Prostate gland (tissue), 2 donors: ENCODE data around the gene DPH1. TPM values are rescaled to one million over a fixed set of nuclear protein-coding genes. Genes with fewer than 3 reads are reported as not detected.

ENCODE experiments used
- DNase-seq: peaks from one replicate; pipeline ENCODE4 v3.0.0-alpha.2; 2019; ENCODE audit warnings: low spot score
- H3K27ac ChIP-seq, 2 donors: fragments of 200-600 bp; sonication (generic); 2 replicates each; pipeline ENCODE4 v1.5.1; 2017 to 2019
- H3K27me3 ChIP-seq: fragments of 200-600 bp; sonication (generic); replicated peaks from 2 replicates; pipeline ENCODE4 v1.5.1; 2019; ENCODE audit not compliant: insufficient read depth
- H3K36me3 ChIP-seq, 2 donors: fragments of 200-600 bp; sonication (generic); 1 replicate in 1 of 2; 2 replicates in 1 of 2; pipeline versions ENCODE4 v1.5.1 to v1.8.1; 2017 to 2019
- H3K4me1 ChIP-seq: fragments of 200-600 bp; sonication (generic); replicated peaks from 2 replicates; pipeline ENCODE4 v1.5.1; 2019
- H3K4me3 ChIP-seq, 2 donors: fragments of 200-600 bp; sonication (generic); 2 replicates each; pipeline ENCODE4 v1.5.1; 2017 to 2019
- H3K9me3 ChIP-seq: fragments of 200-600 bp; sonication (generic); 2 replicates; pipeline ENCODE4 v1.5.1; 2017
- POLR2A ChIP-seq: fragments of 450-650 bp; IDR thresholded peaks from one replicate; pipeline ENCODE4 v1.6.1; 2016; ENCODE audit warnings: antibody characterized with exemption, mild to moderate bottlenecking
- POLR2AphosphoS5 ChIP-seq: sonication (generic); formaldehyde crosslinking; IDR thresholded peaks from one replicate; pipeline ENCODE4 v1.6.1; 2017; ENCODE audit warnings: antibody characterized with exemption
- WGBS: methylation state at CpG from one replicate; pipeline ENCODE4 v1.1.5; 2018; 5-methylcytosine and 5-hydroxymethylcytosine counted together
- intact Hi-C: fragments of 100-400 bp; cut with DNase I; formaldehyde crosslinking; loops from one replicate; pipeline ENCODE4 v1.14.2; 2022
- total RNA-seq, 2 donors: library from RNA; depleted of rRNA; stranded (reverse); fragments of >200 nt; gene quantifications; one replicate each; pipeline ENCODE4 v1.1.0, GENCODE V29; 2016
- TF ChIP-seq, protein P1 (sequence below), 4 experiments: fragments of 200-600 bp in 2 of 4; fragments of 450-650 bp in 2 of 4; sonication (generic) in 2 of 4; IDR thresholded peaks; 1 replicate in 3 of 4; 2 replicates in 1 of 4; pipeline ENCODE4 v1.5.1; 2016 to 2019; ENCODE audit warnings: antibody characterized with exemption in 4 of 4, mild to moderate bottlenecking in 2 of 4, moderate library complexity in 2 of 4

Gene DPH1
- total RNA-seq, 2 donors from 2014 or later = 61.4 to 84.1 TPM

- intact Hi-C loops = loop anchor here (5.0 kb wide), 1 partner anchor 312 kb away; the partner anchor contains the start of gene WDR81
- H3K27ac ChIP-seq = no peak overlapping the region
- no peaks in the 10 kb centered on the region for H3K9me3 ChIP-seq
- H3K4me3 ChIP-seq = no peak overlapping the region
- peaks cover 0 to 13% of the 10 kb centered on the region in 2 donors for H3K36me3 ChIP-seq
- no peak for DNase-seq
- TF ChIP-seq, protein P1, sequence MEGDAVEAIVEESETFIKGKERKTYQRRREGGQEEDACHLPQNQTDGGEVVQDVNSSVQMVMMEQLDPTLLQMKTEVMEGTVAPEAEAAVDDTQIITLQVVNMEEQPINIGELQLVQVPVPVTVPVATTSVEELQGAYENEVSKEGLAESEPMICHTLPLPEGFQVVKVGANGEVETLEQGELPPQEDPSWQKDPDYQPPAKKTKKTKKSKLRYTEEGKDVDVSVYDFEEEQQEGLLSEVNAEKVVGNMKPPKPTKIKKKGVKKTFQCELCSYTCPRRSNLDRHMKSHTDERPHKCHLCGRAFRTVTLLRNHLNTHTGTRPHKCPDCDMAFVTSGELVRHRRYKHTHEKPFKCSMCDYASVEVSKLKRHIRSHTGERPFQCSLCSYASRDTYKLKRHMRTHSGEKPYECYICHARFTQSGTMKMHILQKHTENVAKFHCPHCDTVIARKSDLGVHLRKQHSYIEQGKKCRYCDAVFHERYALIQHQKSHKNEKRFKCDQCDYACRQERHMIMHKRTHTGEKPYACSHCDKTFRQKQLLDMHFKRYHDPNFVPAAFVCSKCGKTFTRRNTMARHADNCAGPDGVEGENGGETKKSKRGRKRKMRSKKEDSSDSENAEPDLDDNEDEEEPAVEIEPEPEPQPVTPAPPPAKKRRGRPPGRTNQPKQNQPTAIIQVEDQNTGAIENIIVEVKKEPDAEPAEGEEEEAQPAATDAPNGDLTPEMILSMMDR (IDR thresholded peaks at IDR 0.05) = no peak
- 77% methylated on average over 7 of the region's 7 CpGs for WGBS
- H3K4me1 ChIP-seq = no peaks in the 10 kb centered on the region
- no peaks in the 10 kb centered on the region for H3K27me3 ChIP-seq
These were observed 4.2 kb downstream of the DPH1 start for GRCh38 chr17:2034157-2034556.

DNA sequence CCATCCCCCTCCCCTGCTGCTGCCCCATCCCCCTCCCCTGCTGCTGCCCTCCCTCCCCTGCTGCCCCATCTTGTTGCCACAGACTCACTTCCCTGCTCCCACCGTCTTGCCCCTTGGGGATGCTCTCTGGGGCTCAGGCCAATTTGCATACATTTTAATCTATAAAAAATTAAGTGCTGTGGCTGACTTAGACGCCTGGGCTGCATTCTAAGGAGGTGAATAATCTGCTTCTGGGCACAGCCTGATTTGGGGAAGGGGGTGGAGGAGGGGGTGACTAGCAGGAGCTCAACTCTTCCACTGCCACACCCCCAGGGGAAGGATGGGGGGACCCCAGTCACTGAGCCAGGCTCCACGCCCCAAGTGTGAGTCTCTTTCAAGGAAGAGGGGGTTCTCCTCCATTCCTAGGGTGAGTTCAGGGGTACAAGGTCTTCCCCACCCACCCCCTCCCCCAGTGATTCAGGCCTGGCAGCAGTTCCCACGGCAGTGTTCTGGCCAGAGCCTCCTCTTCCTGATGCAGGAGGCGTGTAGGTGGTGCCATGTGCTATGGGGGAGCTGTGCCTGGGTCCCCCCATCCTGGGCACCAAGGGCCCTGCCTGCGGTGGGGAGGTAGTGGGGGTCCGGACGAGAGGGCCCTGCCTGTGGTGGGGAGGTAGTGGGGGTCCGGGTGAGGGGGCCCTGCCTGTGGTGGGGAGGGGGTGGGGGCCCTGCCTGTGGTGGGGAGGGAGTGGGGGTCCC lies 5.0 kb downstream of the DPH1 start:
- H3K9me3 ChIP-seq = no peaks in the 10 kb centered on the region
- intact Hi-C loops = loop anchor here (5.0 kb wide), 1 partner anchor 313 kb away; the partner anchor contains the start of gene WDR81

DNA sequence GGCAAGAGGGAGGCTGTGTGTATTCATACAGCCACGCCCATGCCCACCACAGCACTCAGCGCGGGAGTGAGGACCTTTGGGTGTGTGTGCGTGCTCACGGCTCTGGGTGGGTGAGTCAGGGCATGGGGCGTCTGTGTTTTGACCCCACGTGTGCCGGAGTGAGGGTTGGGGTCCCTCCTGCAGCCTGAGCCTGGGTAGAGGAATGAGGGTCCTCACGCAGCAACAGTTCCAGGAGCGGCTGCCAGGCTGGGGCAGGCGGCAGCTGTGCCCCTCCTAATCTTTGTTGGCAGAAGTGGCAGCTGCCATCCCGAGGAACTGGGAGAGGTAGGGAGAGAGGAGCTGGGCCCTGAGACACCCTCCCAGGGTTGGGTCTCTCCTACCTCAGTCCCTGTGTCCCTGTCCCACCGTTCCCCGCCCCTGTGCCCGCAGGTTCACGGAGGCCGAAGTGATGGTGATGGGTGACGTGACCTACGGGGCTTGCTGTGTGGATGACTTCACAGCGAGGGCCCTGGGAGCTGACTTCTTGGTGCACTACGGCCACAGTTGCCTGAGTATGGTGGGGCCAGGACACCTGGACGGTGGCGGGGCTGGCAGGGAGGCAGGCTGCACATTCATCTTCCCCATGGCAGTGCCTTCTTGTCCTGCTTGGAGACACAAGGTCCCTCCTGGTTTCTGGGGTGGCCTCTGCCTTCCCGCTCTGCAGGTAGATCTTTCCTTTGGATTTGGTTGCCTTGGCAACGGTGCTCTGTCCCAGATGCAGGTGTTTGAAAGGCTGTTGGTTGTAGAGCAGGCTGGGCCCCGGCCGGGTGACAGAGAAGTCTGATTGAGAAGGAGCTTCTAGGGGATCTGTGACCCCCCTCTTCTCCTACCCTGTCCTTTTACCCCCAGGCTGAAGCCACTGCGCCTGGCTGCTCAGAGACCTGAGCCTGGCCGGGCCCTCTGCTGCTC lies 5.9 kb downstream of the DPH1 start:
- TF ChIP-seq POLR2A = no peak
- TF ChIP-seq POLR2AphosphoS5 = no peak
- TF ChIP-seq, protein P1 (IDR thresholded peaks at IDR 0.05) = no peak
- intact Hi-C loops = no loop called here
- no peak for DNase-seq
- Histone ChIP-seq H3K27me3 (no peaks in the 10 kb centered on the region), H3K36me3 (peaks cover 0 to 13% of the 10 kb centered on the region in 2 donors), H3K27ac (no peak overlapping the region), H3K9me3 (no peaks in the 10 kb centered on the region), H3K4me1 (no peaks in the 10 kb centered on the region), H3K4me3 (no peak overlapping the region)
- 87% methylated on average over 29 of the region's 29 CpGs for WGBS

More for the DNA sequence above, 5.0 kb downstream of the DPH1 start:
- Histone ChIP-seq H3K4me3 (no peak overlapping the region), H3K36me3 (peaks cover 0 to 13% of the 10 kb centered on the region in 2 donors), H3K4me1 (no peaks in the 10 kb centered on the region), H3K27me3 (no peaks in the 10 kb centered on the region), H3K27ac (no peak overlapping the region)
- 56% methylated on average over 9 of the region's 9 CpGs for WGBS
- TF ChIP-seq POLR2A (no peak), POLR2AphosphoS5 (no peak)
- TF ChIP-seq, protein P1 (IDR thresholded peaks at IDR 0.05) = no peak
- DNase-seq = no peak

GRCh38 chr17:2037155-2037554 lies 7.2 kb downstream of the DPH1 start:
- no peak overlapping the region for H3K4me3 ChIP-seq
- intact Hi-C loops = no loop called here
- TF ChIP-seq POLR2A (no peak), POLR2AphosphoS5 (no peak)
- TF ChIP-seq, protein P1 (IDR thresholded peaks at IDR 0.05) = no peak
- no peak for DNase-seq
- no peaks in the 10 kb centered on the region for H3K4me1 ChIP-seq
- no peaks in the 10 kb centered on the region for H3K9me3 ChIP-seq
- no peaks in the 10 kb centered on the region for H3K27me3 ChIP-seq
- H3K27ac ChIP-seq = no peak overlapping the region
- peaks cover 0 to 13% of the 10 kb centered on the region in 2 donors for H3K36me3 ChIP-seq
- 80% methylated on average over 10 of the region's 10 CpGs for WGBS
